GM12873 (cell line): ENCODE data around the gene ELFN2.

Experiments used
- CTCF ChIP-seq: IDR thresholded peaks from 2 replicates; pipeline ENCODE4 v1.5.1; 2012; ENCODE audit warnings: low read depth, mild to moderate bottlenecking, moderate library complexity, low read length, control low read depth; ENCODE audit not compliant: insufficient read depth; ENCODE audit errors: missing control alignments

ELFN2 gene

GRCh38 chr22:37460684-37461083, 33.4 kb upstream of the ELFN2 start:
- TF ChIP-seq CTCF: no peak

- no peak for TF ChIP-seq CTCF
Measured at GRCh38 chr22:37459206-37459605, 31.9 kb upstream of the ELFN2 start.

GRCh38 chr22:37457093-37457893, 30.0 kb upstream of the ELFN2 start:
- TF ChIP-seq CTCF: peak; percentile 98

GRCh38 chr22:37456346-37456745, 29.1 kb upstream of the ELFN2 start:
- no peak for TF ChIP-seq CTCF

GRCh38 chr22:37455896-37456295, 28.6 kb upstream of the ELFN2 start:
- TF ChIP-seq CTCF: no peak

- no peak for TF ChIP-seq CTCF
Measured at GRCh38 chr22:37454857-37455686, 27.8 kb upstream of the ELFN2 start.

- no peak for TF ChIP-seq CTCF
Measured at GRCh38 chr22:37453696-37454095, 26.4 kb upstream of the ELFN2 start.
